ENCODE measurements around the gene GALNT9. TPM values are rescaled to one million over a fixed set of nuclear protein-coding genes. Genes with fewer than 3 reads are reported as not detected.
"Not testable (repeated sequence)": the region's sequence is repeated elsewhere in the genome, so short reads cannot be mapped to it uniquely, and the experiment has no call there.

The GALNT9 gene
- total and polyA plus RNA-seq, 2 donors (not counting 1 experiment from before 2014, with no cell fraction given) = 0.71 to 2.4 TPM

DNA sequence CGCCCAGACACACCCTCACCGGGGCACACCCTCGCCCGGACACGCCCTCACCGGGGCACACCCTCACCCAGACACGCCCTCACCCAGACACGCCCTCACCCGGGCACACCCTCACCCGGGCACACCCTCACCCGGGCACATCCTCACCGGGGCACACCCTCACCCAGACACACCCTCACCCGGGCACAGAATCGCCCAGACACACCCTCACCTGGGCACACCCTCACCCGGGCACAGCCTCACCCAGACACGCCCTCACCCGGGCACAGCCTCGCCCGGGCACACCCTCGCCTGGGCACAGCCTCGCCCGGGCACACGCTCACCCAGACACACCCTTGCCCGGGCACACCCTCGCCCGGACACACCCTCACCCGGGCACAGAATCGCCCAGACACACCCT lies 24.5 kb downstream of the GALNT9 start:
- peaks cover 0 to 37% (median 0%) of the 10 kb centered on the region in 3 donors for H3K9me3 ChIP-seq (ENCODE audit: control extremely low read depth in 1 of 3, control insufficient read depth in 2 of 3, insufficient read depth in 1 of 3, low read length in 2 of 3)
- H3K27me3 Mint-ChIP-seq; H3K79me2 ChIP-seq (ENCODE audit: control insufficient read depth, insufficient read depth, low read length); CTCF ChIA-PET; intact Hi-C loops (cut with micrococcal nuclease); H3K36me3 ChIP-seq (replicated peaks in 1 of 2; ENCODE audit: control extremely low read depth in 1 of 2, control insufficient read depth in 1 of 2, extremely low read depth in 1 of 2, insufficient read depth in 2 of 2, low read length in 1 of 2); H3K9me3 Mint-ChIP-seq (ENCODE audit: insufficient read depth); DNase-seq; H4K20me1 ChIP-seq (ENCODE audit: control insufficient read depth, insufficient read depth, low read length, poor library complexity, severe bottlenecking); H3K27ac ChIP-seq (ENCODE audit: low read length in 2 of 2); POLR2A ChIA-PET; H3K4me3 Mint-ChIP-seq; H3K27me3 ChIP-seq (replicated peaks in 1 of 4; ENCODE audit: control extremely low read depth in 1 of 4, control insufficient read depth in 3 of 4, insufficient read depth in 4 of 4, low read length in 3 of 4); H3K27ac Mint-ChIP-seq; H3K4me1 Mint-ChIP-seq; H3K9ac ChIP-seq (ENCODE audit: low read length); ATAC-seq (ENCODE audit: low read depth); H3K4me1 ChIP-seq (ENCODE audit: control insufficient read depth in 2 of 2, insufficient read depth in 2 of 2, low read length in 2 of 2); H3K4me2 ChIP-seq (replicated peaks; ENCODE audit: low read depth, low read length, poor library complexity, severe bottlenecking); H3K4me3 ChIP-seq (ENCODE audit: control extremely low read depth in 1 of 5, extremely low read depth in 1 of 5, insufficient read depth in 1 of 5, low read depth in 2 of 5, low read length in 4 of 5); H2AFZ ChIP-seq (ENCODE audit: insufficient read depth, low read depth, low read length, poor library complexity, severe bottlenecking): not testable (repeated sequence)
- WGBS (ENCODE audit: insufficient coverage) = no CpG with 5 or more reads among the region's 28 CpGs

DNA sequence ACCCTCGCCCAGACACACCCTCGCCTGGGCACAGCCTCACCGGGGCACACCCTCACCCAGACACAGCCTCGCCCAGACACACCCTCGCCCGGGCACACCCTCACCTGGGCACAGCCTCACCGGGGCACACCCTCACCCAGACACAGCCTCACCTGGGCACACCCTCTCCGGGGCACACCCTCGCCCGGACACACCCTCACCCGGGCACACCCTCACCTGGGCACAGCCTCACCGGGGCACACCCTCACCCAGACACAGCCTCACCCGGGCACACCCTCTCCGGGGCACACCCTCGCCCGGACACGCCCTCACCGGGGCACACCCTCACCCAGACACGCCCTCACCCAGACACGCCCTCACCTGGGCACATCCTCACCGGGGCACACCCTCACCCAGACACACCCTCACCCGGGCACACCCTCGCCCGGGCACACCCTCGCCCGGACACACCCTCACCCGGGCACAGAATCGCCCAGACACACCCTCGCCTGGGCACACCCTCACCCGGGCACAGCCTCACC lies 25.5 kb downstream of the GALNT9 start:
- H4K20me1 ChIP-seq (ENCODE audit: control insufficient read depth, insufficient read depth, low read length, poor library complexity, severe bottlenecking); H3K9me3 Mint-ChIP-seq (ENCODE audit: insufficient read depth); H3K4me1 ChIP-seq (ENCODE audit: control insufficient read depth in 2 of 2, insufficient read depth in 2 of 2, low read length in 2 of 2); CTCF ChIA-PET; H2AFZ ChIP-seq (ENCODE audit: insufficient read depth, low read depth, low read length, poor library complexity, severe bottlenecking); H3K4me2 ChIP-seq (replicated peaks; ENCODE audit: low read depth, low read length, poor library complexity, severe bottlenecking); intact Hi-C loops (cut with micrococcal nuclease); H3K4me1 Mint-ChIP-seq; H3K79me2 ChIP-seq (ENCODE audit: control insufficient read depth, insufficient read depth, low read length); DNase-seq; H3K4me3 Mint-ChIP-seq; H3K4me3 ChIP-seq (ENCODE audit: control extremely low read depth in 1 of 5, extremely low read depth in 1 of 5, insufficient read depth in 1 of 5, low read depth in 2 of 5, low read length in 4 of 5); H3K36me3 ChIP-seq (replicated peaks in 1 of 2; ENCODE audit: control extremely low read depth in 1 of 2, control insufficient read depth in 1 of 2, extremely low read depth in 1 of 2, insufficient read depth in 2 of 2, low read length in 1 of 2); POLR2A ChIA-PET; H3K27me3 ChIP-seq (replicated peaks in 1 of 4; ENCODE audit: control extremely low read depth in 1 of 4, control insufficient read depth in 3 of 4, insufficient read depth in 4 of 4, low read length in 3 of 4); H3K27ac ChIP-seq (ENCODE audit: low read length in 2 of 2); ATAC-seq (ENCODE audit: low read depth); H3K9ac ChIP-seq (ENCODE audit: low read length); H3K27me3 Mint-ChIP-seq; H3K27ac Mint-ChIP-seq: not testable (repeated sequence)
- peaks cover 0 to 32% (median 0%) of the 10 kb centered on the region in 3 donors for H3K9me3 ChIP-seq (ENCODE audit: control extremely low read depth in 1 of 3, control insufficient read depth in 2 of 3, insufficient read depth in 1 of 3, low read length in 2 of 3)
- WGBS (ENCODE audit: insufficient coverage) = no CpG with 5 or more reads among the region's 30 CpGs

Data from B cell (primary cell).